Esophagus muscularis mucosa (tissue), 4 donors: Measurements from ENCODE around the gene CYP21A2. TPM values are rescaled to one million over a fixed set of nuclear protein-coding genes. Genes with fewer than 3 reads are reported as not detected.
A peak's percentile ranks its signal among the peaks of the same experiment; 100 is the strongest.
"Not testable (repeated sequence)": the region's sequence is repeated elsewhere in the genome, so short reads cannot be mapped to it uniquely, and the experiment has no call there.

Experiments
- DNase-seq: peaks from one replicate; pipeline ENCODE4 v3.0.0-alpha.2; 2017; ENCODE audit errors: extremely low spot score
- H3K27ac ChIP-seq, 4 donors: fragments of 200-600 bp; sonication (generic); replicated peaks in 1 of 4; 1 replicate in 3 of 4; 2 replicates in 1 of 4; pipeline ENCODE4 v1.5.1; 2016 to 2019; ENCODE audit warnings: mild to moderate bottlenecking in 1 of 4
- H3K27me3 ChIP-seq, 4 donors: fragments of 200-600 bp; sonication (generic); one replicate each; pipeline versions ENCODE4 v1.5.1 to v1.6.0; 2016 to 2019
- H3K36me3 ChIP-seq, 4 donors: fragments of 200-600 bp; sonication (generic); one replicate each; pipeline ENCODE4 v1.5.1; 2016 to 2019
- H3K4me1 ChIP-seq, 4 donors: fragments of 200-600 bp; sonication (generic); one replicate each; pipeline ENCODE4 v1.5.1; 2016 to 2019
- H3K4me3 ChIP-seq, 4 donors: fragments of 200-600 bp; sonication (generic); 1 replicate in 2 of 4; 2 replicates in 2 of 4; pipeline ENCODE4 v1.5.1; 2016 to 2019; ENCODE audit warnings: mild to moderate bottlenecking in 4 of 4, moderate library complexity in 1 of 4
- H3K9me3 ChIP-seq, 4 donors: fragments of 200-600 bp; sonication (generic); 1 replicate in 3 of 4; 2 replicates in 1 of 4; pipeline ENCODE4 v1.5.1; 2016 to 2019
- EP300 ChIP-seq: sonication (generic); formaldehyde crosslinking; IDR thresholded peaks from one replicate; pipeline ENCODE4 v1.6.1; 2017; ENCODE audit warnings: antibody characterized with exemption
- POLR2A ChIP-seq: fragments of 450-650 bp; IDR thresholded peaks from one replicate; pipeline ENCODE4 v1.6.1; 2017; ENCODE audit warnings: antibody characterized with exemption, moderate library complexity, mild to moderate bottlenecking, low read depth
- POLR2AphosphoS5 ChIP-seq, 2 donors: sonication (generic); formaldehyde crosslinking; IDR thresholded peaks; one replicate each; pipeline ENCODE4 v1.6.1; 2017; ENCODE audit warnings: antibody characterized with exemption in 2 of 2
- WGBS: methylation state at CpG from one replicate; pipeline ENCODE4 v1.1.5; 2018; 5-methylcytosine and 5-hydroxymethylcytosine counted together
- intact Hi-C: fragments of 100-400 bp; cut with DNase I; formaldehyde crosslinking; loops from one replicate; pipeline ENCODE4 v1.15.1; 2023
- total RNA-seq, 4 donors: library from RNA; depleted of rRNA; stranded (reverse); fragments of >200 nt; gene quantifications; one replicate each; pipeline versions ENCODE4 v1.1.0 to v1.2.1, GENCODE V29; 2016
- TF ChIP-seq, protein P1 (sequence below), 3 experiments: fragments of 200-600 bp in 2 of 3; fragments of 450-650 bp in 1 of 3; sonication (generic) in 2 of 3; IDR thresholded peaks; one replicate each; pipeline ENCODE4 v1.5.1; 2017 to 2019; ENCODE audit warnings: antibody characterized with exemption in 3 of 3, mild to moderate bottlenecking in 2 of 3, moderate library complexity in 1 of 3

The CYP21A2 gene
- total RNA-seq, 4 donors from 2014 or later, result 0.33 to 3.7 (median 1.9) TPM

- H3K27ac ChIP-seq, H3K4me1 ChIP-seq, H3K36me3 ChIP-seq, intact Hi-C loops, H3K27me3 ChIP-seq, H3K4me3 ChIP-seq, DNase-seq, H3K9me3 ChIP-seq: not testable (repeated sequence)
- 69% methylated on average over 19 of the region's 24 CpGs for whole genome bisulfite sequencing
These were observed 1.4 kb downstream of the CYP21A2 start for GRCh38 chr6:32039321-32040274.

- H3K27ac ChIP-seq, intact Hi-C loops, H3K4me1 ChIP-seq, H3K36me3 ChIP-seq, H3K4me3 ChIP-seq, DNase-seq, H3K9me3 ChIP-seq, H3K27me3 ChIP-seq: not testable (repeated sequence)
- no CpG with 5 or more reads among the region's 43 CpGs for WGBS
These were observed 2.3 kb downstream of the CYP21A2 start for GRCh38 chr6:32040299-32041049.

DNA sequence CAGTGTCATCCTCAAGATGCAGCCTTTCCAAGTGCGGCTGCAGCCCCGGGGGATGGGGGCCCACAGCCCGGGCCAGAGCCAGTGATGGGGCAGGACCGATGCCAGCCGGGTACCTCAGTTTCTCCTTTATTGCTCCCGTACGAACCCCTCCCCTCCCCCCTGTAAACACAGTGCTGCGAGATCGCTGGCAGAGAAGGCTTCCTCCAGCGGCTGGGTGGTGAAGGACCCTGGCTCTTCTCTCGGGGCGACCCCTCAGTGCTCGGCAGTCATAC is 2.8 kb downstream of the CYP21A2 start:
- H3K27me3 ChIP-seq, intact Hi-C loops, H3K36me3 ChIP-seq, H3K4me3 ChIP-seq, H3K4me1 ChIP-seq, DNase-seq, H3K27ac ChIP-seq, H3K9me3 ChIP-seq: not testable (repeated sequence)
- WGBS, result no CpG with 5 or more reads among the region's 13 CpGs

- DNase-seq, H3K4me1 ChIP-seq, H3K36me3 ChIP-seq, H3K9me3 ChIP-seq, H3K27ac ChIP-seq, H3K4me3 ChIP-seq, H3K27me3 ChIP-seq, intact Hi-C loops: not testable (repeated sequence)
- WGBS, result 78% methylated on average over 5 of the region's 10 CpGs
These were observed 3.2 kb downstream of the CYP21A2 start for GRCh38 chr6:32041385-32041784.

- H3K9me3 ChIP-seq, H3K27me3 ChIP-seq, H3K27ac ChIP-seq, intact Hi-C loops, DNase-seq, H3K4me3 ChIP-seq: not testable (repeated sequence)
- Histone ChIP-seq H3K4me1 (peaks cover 14 to 16% (median 15%) of the 10 kb centered on the region in 4 donors), H3K36me3 (peaks cover 0 to 12% (median 0%) of the 10 kb centered on the region in 4 donors)
- WGBS, result no CpG with 5 or more reads among the region's 15 CpGs
These were observed 4.1 kb downstream of the CYP21A2 start for GRCh38 chr6:32042276-32042675.

DNA sequence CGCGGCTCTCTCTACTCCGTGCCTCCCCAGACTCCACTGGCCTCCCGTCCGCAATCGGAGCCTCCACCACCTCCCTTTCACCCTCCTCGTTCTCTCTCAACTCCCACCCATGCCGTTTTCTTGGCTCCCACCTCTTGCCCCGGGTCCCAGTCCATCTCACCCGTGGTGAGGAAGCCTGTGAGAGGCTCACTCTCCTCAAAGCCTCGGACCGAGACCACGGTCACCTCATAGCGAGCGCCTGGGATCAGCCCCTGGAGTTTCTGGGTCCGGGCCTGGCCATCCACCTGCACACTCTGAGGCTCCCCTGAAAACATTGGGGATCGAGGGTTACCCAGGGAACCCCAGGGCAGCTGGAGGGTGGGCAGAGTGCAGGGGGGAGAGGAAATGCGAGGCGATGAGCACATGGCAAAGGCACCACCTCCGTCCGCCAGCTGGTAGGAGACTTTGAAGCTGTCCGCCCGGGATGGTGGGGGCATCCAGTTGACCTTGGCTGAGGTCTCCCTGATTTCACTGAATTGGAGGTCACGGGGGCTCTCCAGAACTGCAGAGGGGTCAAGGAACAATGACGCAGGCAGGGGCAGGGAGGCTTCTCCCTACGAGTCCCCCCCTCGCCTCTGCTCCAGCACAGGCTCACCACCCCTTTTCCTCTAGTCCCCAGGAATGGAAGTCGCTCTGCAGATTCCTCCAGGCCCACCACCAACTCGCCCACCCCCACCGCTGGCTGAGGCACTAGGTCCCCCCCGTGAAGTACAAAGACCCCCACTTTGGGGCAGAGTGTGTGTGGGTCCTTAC is 5.6 kb downstream of the CYP21A2 start:
- DNase-seq, H3K27me3 ChIP-seq, H3K27ac ChIP-seq, H3K4me3 ChIP-seq, intact Hi-C loops, H3K9me3 ChIP-seq: not testable (repeated sequence)
- Histone ChIP-seq H3K4me1 (peaks cover 28 to 32% (median 30%) of the 10 kb centered on the region in 4 donors), H3K36me3 (peaks cover 0 to 27% (median 0%) of the 10 kb centered on the region in 4 donors)
- 95% methylated on average over 11 of the region's 31 CpGs for WGBS

DNA sequence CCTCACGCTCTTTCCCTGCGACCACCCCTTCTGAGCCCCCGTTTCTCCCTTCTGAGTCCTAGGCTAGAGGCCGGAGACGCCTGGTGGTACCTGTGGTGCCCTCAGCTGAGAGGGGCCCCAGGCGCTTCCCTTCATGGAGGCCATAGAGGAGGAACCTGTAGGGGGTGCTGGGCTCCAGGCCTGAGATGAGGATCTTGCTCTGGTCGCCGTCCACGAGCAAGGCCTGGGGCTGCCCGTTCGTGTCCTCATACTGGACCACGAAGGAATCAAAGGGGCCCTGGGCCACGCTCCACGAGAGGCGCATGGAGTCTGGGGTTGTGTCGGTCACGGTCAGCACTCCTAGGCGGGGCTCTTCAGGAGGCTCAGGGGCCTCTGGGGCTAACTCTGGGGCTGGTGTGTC is 6.7 kb downstream of the CYP21A2 start:
- DNase-seq, intact Hi-C loops, H3K27ac ChIP-seq: not testable (repeated sequence)

DNA sequence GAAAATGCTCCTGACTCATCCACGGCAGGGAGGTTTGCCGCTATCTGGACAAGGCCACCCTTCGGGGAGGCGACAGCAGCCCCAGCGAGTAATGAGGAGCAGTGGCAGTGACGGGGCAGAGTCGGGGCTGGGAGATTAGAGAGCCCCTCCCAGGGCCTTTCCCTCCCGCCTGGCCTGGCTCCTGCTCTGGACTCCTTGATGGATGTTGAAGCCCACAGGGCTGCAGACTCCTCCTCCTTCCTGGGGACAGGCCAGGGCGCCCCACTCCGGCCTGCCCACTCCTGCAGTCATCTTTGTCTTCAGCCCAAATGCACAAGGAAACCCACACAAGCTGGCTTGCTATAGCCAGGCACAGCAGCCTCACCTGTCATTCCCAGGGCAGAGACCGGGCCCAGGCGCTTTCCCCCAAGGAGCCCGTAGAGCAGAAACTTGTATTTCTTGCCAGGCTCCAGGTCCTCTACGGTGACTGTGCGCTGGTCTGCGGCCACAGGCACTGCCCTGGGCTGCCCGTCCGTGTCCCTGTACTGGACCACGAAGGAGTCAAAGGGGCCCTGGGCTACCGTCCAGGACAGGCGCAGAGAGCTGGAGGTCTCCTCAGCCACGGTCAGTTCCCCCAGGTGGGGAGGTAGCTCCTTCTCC is 7.7 kb downstream of the CYP21A2 start:
- peak overlapping the region in 1 of 4 donors; percentile 9 for H3K4me3 ChIP-seq
- H3K27ac ChIP-seq, result peak overlapping the region; percentile 74 to 87 (median 80)
- intact Hi-C loops, result no loop called here
- TF ChIP-seq POLR2AphosphoS5 (IDR thresholded peaks at IDR 0.05) (no peak), POLR2A (no peak), EP300 (no peak)
- TF ChIP-seq, protein P1, sequence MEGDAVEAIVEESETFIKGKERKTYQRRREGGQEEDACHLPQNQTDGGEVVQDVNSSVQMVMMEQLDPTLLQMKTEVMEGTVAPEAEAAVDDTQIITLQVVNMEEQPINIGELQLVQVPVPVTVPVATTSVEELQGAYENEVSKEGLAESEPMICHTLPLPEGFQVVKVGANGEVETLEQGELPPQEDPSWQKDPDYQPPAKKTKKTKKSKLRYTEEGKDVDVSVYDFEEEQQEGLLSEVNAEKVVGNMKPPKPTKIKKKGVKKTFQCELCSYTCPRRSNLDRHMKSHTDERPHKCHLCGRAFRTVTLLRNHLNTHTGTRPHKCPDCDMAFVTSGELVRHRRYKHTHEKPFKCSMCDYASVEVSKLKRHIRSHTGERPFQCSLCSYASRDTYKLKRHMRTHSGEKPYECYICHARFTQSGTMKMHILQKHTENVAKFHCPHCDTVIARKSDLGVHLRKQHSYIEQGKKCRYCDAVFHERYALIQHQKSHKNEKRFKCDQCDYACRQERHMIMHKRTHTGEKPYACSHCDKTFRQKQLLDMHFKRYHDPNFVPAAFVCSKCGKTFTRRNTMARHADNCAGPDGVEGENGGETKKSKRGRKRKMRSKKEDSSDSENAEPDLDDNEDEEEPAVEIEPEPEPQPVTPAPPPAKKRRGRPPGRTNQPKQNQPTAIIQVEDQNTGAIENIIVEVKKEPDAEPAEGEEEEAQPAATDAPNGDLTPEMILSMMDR (IDR thresholded peaks at IDR 0.05), result no peak
- H3K9me3 ChIP-seq, result no peaks in the 10 kb centered on the region
- no peak for DNase-seq
- peaks cover 0 to 34% (median 4%) of the 10 kb centered on the region in 4 donors for H3K36me3 ChIP-seq
- peaks cover 28 to 37% (median 32%) of the 10 kb centered on the region in 4 donors for H3K4me1 ChIP-seq
- 71% methylated on average over 14 of the region's 22 CpGs for WGBS
- H3K27me3 ChIP-seq, result no peaks in the 10 kb centered on the region

More for the DNA sequence above, 6.7 kb downstream of the CYP21A2 start:
- H3K4me3 ChIP-seq, H3K9me3 ChIP-seq, H3K27me3 ChIP-seq: not testable (repeated sequence)
- peaks cover 0 to 29% (median 4%) of the 10 kb centered on the region in 4 donors for H3K36me3 ChIP-seq
- H3K4me1 ChIP-seq, result peaks cover 28 to 37% (median 32%) of the 10 kb centered on the region in 4 donors
- whole genome bisulfite sequencing, result 90% methylated on average over 5 of the region's 18 CpGs
